Measurements from ENCODE around the gene ECE2. TPM values are rescaled to one million over a fixed set of nuclear protein-coding genes. Genes with fewer than 3 reads are reported as not detected.
"Not testable (repeated sequence)": the region's sequence is repeated elsewhere in the genome, so short reads cannot be mapped to it uniquely, and the experiment has no call there.

The ECE2 gene
- total RNA-seq, 2 experiments from 2014 or later: not detected

DNA sequence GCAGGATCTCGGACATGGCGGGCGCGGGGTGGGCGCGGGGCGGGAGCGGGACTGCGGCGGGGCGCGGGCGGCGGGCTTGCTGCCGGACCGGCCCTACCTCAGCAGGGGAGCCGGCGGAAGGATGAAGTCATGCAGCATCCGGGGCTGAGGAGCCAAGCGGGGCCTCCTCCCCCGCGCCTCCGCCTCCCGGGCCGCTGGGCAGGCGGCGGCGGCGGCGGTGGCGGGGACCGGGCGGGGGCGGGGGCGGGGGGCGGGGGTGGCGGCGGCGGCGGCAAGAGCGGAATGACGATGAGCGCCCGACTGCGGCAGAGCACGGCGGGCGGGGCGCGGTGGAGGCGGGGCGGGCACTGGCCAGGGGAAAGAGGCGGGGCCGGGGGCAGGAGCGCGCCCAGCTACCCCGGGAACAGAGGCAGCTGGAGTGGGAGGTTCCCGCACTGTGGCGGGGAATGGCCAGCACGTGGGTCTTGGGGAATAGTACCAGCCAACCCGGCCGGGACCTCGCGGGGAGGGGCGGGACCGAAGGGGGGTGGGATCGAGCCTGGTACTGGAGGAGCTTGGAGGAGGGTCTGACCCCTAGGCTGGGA is 14.5 kb upstream of the ECE2 start, which contains the start of gene CAMK2N2:
Gene CAMK2N2 (minus strand): TSS at position 284 of the 584 bp plus-strand sequence. CDS start 268 bp downstream, at position 16.
- Histone ChIP-seq H3K4me3 (ENCODE audit: low read length) (peak within 1 kb of the TSS; percentile 60), H3K9me3 (ENCODE audit: control insufficient read depth in 1 of 2, insufficient read depth in 1 of 2, low read length in 2 of 2) (peaks cover 0 to 12% of the 10 kb centered on the region in 2 experiments), H3K4me1 (ENCODE audit: insufficient read depth, low read length) (peaks cover 29% of the 10 kb centered on the region), H3K36me3 (ENCODE audit: insufficient read depth, low read length) (no peaks in the 10 kb centered on the region), H3K27me3 (ENCODE audit: control insufficient read depth in 1 of 2, insufficient read depth in 2 of 2, low read length in 2 of 2) (peaks cover 37% of the 10 kb centered on the region in 2 experiments), H3K27ac (ENCODE audit: low read depth in 1 of 2, low read length in 2 of 2) (no peak within 1 kb of the TSS)
- DNase-seq (peak in 10 of 14 experiments; percentile 15 to 79 (median 55)), ATAC-seq (ENCODE audit: poor library complexity) (peak; percentile 48)
- ChIA-PET POLR2A (no interaction called here), CTCF (interaction anchor here (1.7 to 1.8 kb wide), 2 partner anchors 11 to 34 kb away, joined by 4 to 12 read pairs; partner anchors contain the start of gene EEF1AKMT4)
- H3K4me3 Mint-ChIP-seq: peak within 1 kb of the TSS; percentile 84
- H3K36me3 Mint-ChIP-seq (ENCODE audit: low read depth): no peaks in the 10 kb centered on the region
- H3K27ac Mint-ChIP-seq: no peak within 1 kb of the TSS
- TF ChIP-seq CTCF (IDR thresholded peaks at IDR 0.05): no peak
- H3K9me3 Mint-ChIP-seq: no peaks in the 10 kb centered on the region
- H3K4me1 Mint-ChIP-seq (ENCODE audit: low read depth): peaks cover 17% of the 10 kb centered on the region
- peaks cover 53% of the 10 kb centered on the region for H3K27me3 Mint-ChIP-seq
- intact Hi-C loops (cut with DNase I, micrococcal nuclease): loop anchor here in 1 of 2 experiments (5.0 kb wide), 1 partner anchor 36 kb away; the partner anchor contains the start of gene PSMD2

- TF ChIP-seq CTCF (IDR thresholded peaks at IDR 0.05): no peak
- Histone ChIP-seq H3K4me1 (ENCODE audit: insufficient read depth, low read length) (peaks cover 29% of the 10 kb centered on the region), H3K27me3 (ENCODE audit: control insufficient read depth in 1 of 2, insufficient read depth in 2 of 2, low read length in 2 of 2) (peaks cover 37% of the 10 kb centered on the region in 2 experiments), H3K27ac (ENCODE audit: low read depth in 1 of 2, low read length in 2 of 2) (no peak overlapping the region), H3K36me3 (ENCODE audit: insufficient read depth, low read length) (no peaks in the 10 kb centered on the region), H3K4me3 (ENCODE audit: low read length) (peak overlapping the region; percentile 60), H3K9me3 (ENCODE audit: control insufficient read depth in 1 of 2, insufficient read depth in 1 of 2, low read length in 2 of 2) (peaks cover 0 to 12% of the 10 kb centered on the region in 2 experiments)
- DNase-seq (peak in 5 of 14 experiments; percentile 10 to 61 (median 30)), ATAC-seq (ENCODE audit: poor library complexity) (peak; percentile 19)
- no peaks in the 10 kb centered on the region for H3K36me3 Mint-ChIP-seq (ENCODE audit: low read depth)
- H3K27ac Mint-ChIP-seq: no peak overlapping the region
- H3K4me3 Mint-ChIP-seq: peak overlapping the region; percentile 80
- ChIA-PET POLR2A (interaction anchor here (1.4 kb wide), 1 partner anchor 13 kb away, joined by 4 read pairs; the partner anchor contains the start of gene EEF1AKMT4), CTCF (interaction anchor here (1.8 kb wide), 1 partner anchor 35 kb away, joined by 4 read pairs; no protein-coding TSS in a partner anchor)
- H3K4me1 Mint-ChIP-seq (ENCODE audit: low read depth): peaks cover 17% of the 10 kb centered on the region
- intact Hi-C loops (cut with DNase I, micrococcal nuclease): loop anchor here in 1 of 2 experiments (5.0 kb wide), 1 partner anchor 35 kb away; the partner anchor contains the start of gene PSMD2
- H3K9me3 Mint-ChIP-seq: no peaks in the 10 kb centered on the region
- peaks cover 56% of the 10 kb centered on the region for H3K27me3 Mint-ChIP-seq
These were observed 13.7 kb upstream of the ECE2 start for GRCh38 chr3:184261854-184262763.

DNA sequence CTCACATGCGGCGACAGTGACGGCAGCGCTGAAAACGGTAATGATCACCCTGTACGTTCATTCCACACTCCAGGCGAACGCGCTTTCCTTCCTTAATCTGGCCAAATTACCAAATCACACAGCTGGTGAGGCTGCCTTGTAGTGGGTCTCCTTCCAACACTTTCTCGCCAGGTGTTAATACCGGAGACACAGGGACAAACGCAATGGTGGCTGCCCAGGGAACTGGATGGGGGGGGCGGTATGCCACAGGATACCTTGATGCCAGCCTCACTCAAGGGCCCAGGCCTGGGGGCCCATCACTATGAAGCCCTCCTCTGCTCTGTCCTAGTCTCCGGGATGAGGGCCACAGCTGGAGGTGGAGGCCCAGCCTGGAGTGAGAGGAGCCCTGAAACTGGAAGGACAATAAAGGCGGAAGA is 13.1 kb upstream of the ECE2 start:
- Mint-ChIP-seq H3K27ac (no peak overlapping the region), H3K4me3 (peak overlapping the region; percentile 43), H3K4me1 (ENCODE audit: low read depth) (peaks cover 17% of the 10 kb centered on the region), H3K27me3 (peaks cover 63% of the 10 kb centered on the region), H3K36me3 (ENCODE audit: low read depth) (no peaks in the 10 kb centered on the region), H3K9me3 (no peaks in the 10 kb centered on the region)
- ATAC-seq (ENCODE audit: poor library complexity) (no peak), DNase-seq (no peak)
- ChIA-PET CTCF (interaction anchor here (1.8 kb wide), 1 partner anchor 35 kb away, joined by 4 read pairs; no protein-coding TSS in a partner anchor), POLR2A (interaction anchor here (1.4 kb wide), 1 partner anchor 13 kb away, joined by 4 read pairs; the partner anchor contains the start of gene EEF1AKMT4)
- peaks cover 0 to 12% of the 10 kb centered on the region in 2 experiments for H3K9me3 ChIP-seq (ENCODE audit: control insufficient read depth in 1 of 2, insufficient read depth in 1 of 2, low read length in 2 of 2)
- no peak overlapping the region for H3K27ac ChIP-seq (ENCODE audit: low read depth in 1 of 2, low read length in 2 of 2)
- H3K27me3 ChIP-seq (ENCODE audit: control insufficient read depth in 1 of 2, insufficient read depth in 2 of 2, low read length in 2 of 2): peaks cover 37% of the 10 kb centered on the region in 2 experiments
- H3K4me1 ChIP-seq (ENCODE audit: insufficient read depth, low read length): peaks cover 29% of the 10 kb centered on the region
- TF ChIP-seq CTCF (IDR thresholded peaks at IDR 0.05): no peak
- H3K4me3 ChIP-seq (ENCODE audit: low read length): no peak overlapping the region
- intact Hi-C loops (cut with DNase I, micrococcal nuclease): loop anchor here in 1 of 2 experiments (5.0 kb wide), 1 partner anchor 35 kb away; the partner anchor contains the start of gene PSMD2
- H3K36me3 ChIP-seq (ENCODE audit: insufficient read depth, low read length): no peaks in the 10 kb centered on the region

- not testable (repeated sequence) for H3K27ac ChIP-seq (ENCODE audit: low read depth in 1 of 2, low read length in 2 of 2); H3K4me3 Mint-ChIP-seq
These were observed 8.6 kb upstream of the ECE2 start for GRCh38 chr3:184267249-184267648.

More at GRCh38 chr3:184267249-184267648, 8.6 kb upstream of the ECE2 start:
- peaks cover 11% of the 10 kb centered on the region for H3K4me1 ChIP-seq (ENCODE audit: insufficient read depth, low read length)
- H3K36me3 Mint-ChIP-seq (ENCODE audit: low read depth); H3K9me3 ChIP-seq (ENCODE audit: control insufficient read depth in 1 of 2, insufficient read depth in 1 of 2, low read length in 2 of 2); H3K27ac Mint-ChIP-seq; ATAC-seq (ENCODE audit: poor library complexity); DNase-seq; POLR2A ChIA-PET; CTCF ChIA-PET; H3K9me3 Mint-ChIP-seq; H3K4me3 ChIP-seq (ENCODE audit: low read length); H3K36me3 ChIP-seq (ENCODE audit: insufficient read depth, low read length); H3K4me1 Mint-ChIP-seq (ENCODE audit: low read depth); intact Hi-C loops (cut with DNase I, micrococcal nuclease): not testable (repeated sequence)
- peaks cover 31% of the 10 kb centered on the region in 2 experiments for H3K27me3 ChIP-seq (ENCODE audit: control insufficient read depth in 1 of 2, insufficient read depth in 2 of 2, low read length in 2 of 2)
- peaks cover 54% of the 10 kb centered on the region for H3K27me3 Mint-ChIP-seq
